ENCODE data around the gene PRR23B.
A peak's percentile ranks its signal among the peaks of the same experiment; 100 is the strongest.
"Not testable (repeated sequence)": the region's sequence is repeated elsewhere in the genome, so short reads cannot be mapped to it uniquely, and the experiment has no call there.

PRR23B gene

GRCh38 chr3:139020868-139021234 is at the start of gene PRR23B:
TSS of gene PRR23B (minus strand) at chr3:139020926. CDS start at chr3:139020661, 265 bp downstream.
- peak in 1 of 2 experiments; percentile 2 for DNase-seq

- no peak for DNase-seq
Measured at GRCh38 chr3:139062918-139063317, 42.2 kb upstream of the PRR23B start.

GRCh38 chr3:139052802-139053600 is 32.3 kb upstream of the PRR23B start:
- no peak for DNase-seq

DNA sequence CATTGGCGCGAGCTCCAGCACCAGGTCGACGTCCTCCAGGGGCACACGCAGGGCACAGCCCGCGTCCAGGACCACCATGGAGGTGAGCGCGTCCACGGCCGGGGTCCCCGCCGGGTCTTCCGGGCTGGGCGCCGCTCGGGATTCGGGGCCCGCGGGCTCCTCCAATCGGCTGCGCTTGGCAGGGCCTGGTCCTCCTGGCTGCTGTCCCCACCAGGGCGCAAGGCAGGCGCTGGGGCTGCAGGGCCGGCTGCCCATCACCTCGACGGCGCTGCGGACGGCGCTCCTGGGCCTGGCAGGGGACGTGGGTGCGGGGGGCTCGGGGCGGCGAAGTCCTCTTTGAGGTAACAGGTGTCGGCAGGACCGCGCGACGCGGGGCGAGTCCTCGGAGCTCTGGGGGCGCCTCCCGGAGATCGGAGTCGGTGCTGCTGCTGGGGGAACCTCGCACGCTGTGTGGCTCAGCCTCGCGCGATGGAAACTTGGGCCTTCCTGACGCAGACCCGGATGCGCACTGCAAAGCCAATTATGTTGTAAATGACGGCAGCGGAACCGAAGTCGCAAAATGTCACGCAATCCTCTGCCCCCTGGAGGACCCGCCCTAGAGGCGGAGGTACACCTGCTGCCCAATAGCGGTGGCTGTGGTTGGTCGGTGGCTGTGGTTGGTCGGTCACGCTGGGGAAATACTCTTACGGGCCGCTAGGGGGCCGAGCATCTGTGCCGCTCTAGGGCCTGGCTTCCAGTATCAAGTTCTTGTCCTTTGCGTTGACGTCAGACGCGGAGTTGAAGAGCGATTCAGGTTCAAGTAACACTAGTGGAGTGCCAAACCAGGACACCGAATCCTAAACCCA is 23.9 kb upstream of the PRR23B start, which contains the start of gene PRR23C:
Gene PRR23C (minus strand): TSS at position 527 of the 845 bp plus-strand sequence. CDS start 272 bp downstream, at position 255.
- no peak for DNase-seq

DNA sequence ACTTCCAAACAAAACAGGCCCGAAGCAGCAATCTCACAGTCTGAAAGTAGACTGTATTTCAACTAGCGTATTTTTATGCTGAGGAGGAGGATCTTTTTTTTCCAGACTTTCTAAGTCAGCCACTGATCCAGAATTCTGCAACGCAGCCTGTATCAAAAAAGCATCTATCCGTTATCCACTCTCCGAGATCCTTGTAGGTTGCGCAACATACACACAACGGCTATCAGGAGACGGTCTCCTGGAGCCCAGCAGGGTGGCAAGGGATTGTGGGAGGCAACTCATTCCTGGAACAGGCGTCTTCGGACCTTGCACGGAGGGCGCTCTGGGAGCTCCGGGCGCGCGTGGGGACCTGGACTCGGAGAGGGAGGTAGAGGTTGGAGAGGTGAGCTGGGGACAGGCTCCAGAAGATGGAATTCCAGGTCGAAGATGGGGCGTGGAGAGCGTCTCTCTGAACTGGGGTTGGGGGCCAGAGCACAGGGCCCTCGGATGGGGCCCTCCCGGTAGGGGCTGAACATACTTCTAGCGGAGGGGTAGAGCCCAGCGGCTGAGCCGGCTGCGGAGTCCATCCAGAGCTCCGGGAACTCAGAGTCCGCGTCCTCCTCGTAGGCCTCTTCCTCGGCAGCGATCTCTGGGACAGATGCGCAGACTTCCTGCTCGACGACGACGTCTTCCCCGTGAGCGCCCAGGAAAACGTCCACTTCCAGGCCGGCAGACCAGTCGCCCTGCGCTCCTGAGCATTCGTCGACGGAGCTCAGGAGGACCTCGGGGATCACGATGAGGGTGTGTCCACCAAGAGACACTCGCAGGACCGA is 23.0 kb upstream of the PRR23B start:
- DNase-seq, result no peak

- no peak for DNase-seq
Measured at GRCh38 chr3:139037478-139037877, 16.8 kb upstream of the PRR23B start.

- DNase-seq, result no peak
Measured at GRCh38 chr3:139032326-139033002, 11.7 kb upstream of the PRR23B start.

DNA sequence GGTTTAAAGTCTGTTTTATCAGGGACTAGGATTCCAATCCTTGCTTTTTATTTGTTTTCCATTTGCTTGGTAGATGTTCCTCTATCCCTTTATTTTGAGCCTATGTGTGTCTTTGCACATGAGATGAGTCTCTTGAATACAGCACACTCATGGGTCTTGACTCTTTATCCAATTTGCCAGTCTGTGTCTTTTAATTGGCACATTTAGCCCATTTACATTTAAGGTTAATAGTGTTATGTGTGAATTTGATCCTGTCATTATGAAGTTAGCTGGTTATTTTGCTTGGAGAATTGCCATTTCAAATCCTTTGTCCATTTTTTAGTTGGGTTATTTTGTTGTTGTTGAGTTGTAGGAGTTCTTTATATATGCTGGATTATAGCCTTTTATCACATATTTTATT is 9.8 kb upstream of the PRR23B start:
- not testable (repeated sequence) for DNase-seq

- DNase-seq, result no peak
Measured at GRCh38 chr3:139024968-139025367, 4.2 kb upstream of the PRR23B start.

- DNase-seq, result no peak
Measured at GRCh38 chr3:139020036-139020867, 474 bp downstream of the PRR23B start.

- no peak for DNase-seq
Measured at GRCh38 chr3:139016430-139017048, 4.2 kb downstream of the PRR23B start.

- no peak for DNase-seq
Measured at GRCh38 chr3:139006051-139006716, 14.5 kb downstream of the PRR23B start, which contains the start of gene PRR23A. TSS of gene PRR23A (minus strand) at chr3:139006268. CDS start at chr3:139006268, 0 bp downstream.

- DNase-seq, result no peak
Measured at GRCh38 chr3:139005356-139005993, 15.3 kb downstream of the PRR23B start.

DNA sequence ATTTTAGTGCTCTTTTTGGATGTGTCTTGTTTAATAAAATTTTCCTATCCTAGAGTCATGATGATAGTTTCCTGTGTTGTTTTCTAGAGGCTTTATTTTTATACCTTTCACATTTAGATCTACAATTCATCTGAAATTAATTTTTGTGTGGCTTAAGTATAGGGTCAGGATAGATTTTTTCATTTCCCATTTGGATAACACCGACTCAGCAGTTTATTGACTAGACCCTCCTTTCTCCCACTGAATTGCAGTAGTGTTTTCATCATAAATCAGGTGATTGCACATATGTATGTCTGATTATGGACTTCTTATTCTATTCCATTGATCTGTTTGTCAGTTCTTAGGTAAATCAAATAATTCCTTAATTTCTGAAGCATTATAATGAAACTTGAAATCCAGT is 25.0 kb downstream of the PRR23B start:
- DNase-seq, result no peak

- DNase-seq, result no peak
Measured at GRCh38 chr3:138987181-138987580, 33.5 kb downstream of the PRR23B start.

GRCh38 chr3:138985932-138986331 is 34.8 kb downstream of the PRR23B start:
- DNase-seq, result no peak

DNA sequence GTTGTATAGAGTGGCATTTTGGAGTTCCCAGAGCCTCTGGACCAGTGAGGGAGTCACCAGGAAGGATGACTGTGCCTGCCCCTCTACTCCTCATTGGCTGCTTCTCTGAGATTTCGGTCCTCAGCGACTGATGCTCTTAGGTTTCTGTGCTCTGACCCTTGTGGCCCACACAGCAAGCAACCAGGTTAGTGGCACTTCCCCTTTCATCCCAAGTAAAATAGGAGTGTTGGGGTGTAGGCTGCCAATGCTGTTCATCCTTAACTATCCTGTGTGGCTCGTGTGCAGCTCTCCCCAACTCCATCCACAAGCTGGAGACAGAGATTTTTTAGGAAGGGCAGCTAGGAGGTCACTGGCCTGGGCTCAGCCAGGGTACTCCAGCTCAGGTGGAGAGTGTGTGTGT is 35.9 kb downstream of the PRR23B start:
- no peak for DNase-seq

GRCh38 chr3:138976047-138976446 is 44.7 kb downstream of the PRR23B start:
- no peak for DNase-seq

- DNase-seq, result no peak
Measured at GRCh38 chr3:138975351-138975750, 45.4 kb downstream of the PRR23B start.

GRCh38 chr3:138974462-138974861 is 46.3 kb downstream of the PRR23B start:
- no peak for DNase-seq

Measured in NCI-H526 (cell line).